Nephron (organoid): ENCODE results near the gene TSPOAP1.
"Not testable (repeated sequence)": the region's sequence is repeated elsewhere in the genome, so short reads cannot be mapped to it uniquely, and the experiment has no call there.

Source experiments
- H3K27ac Mint-ChIP-seq, 3 experiments: 2 replicates each; pipeline ENCODE4 v1.8.0; 2020; ENCODE audit warnings: mixed read lengths in 3 of 3, mild to moderate bottlenecking in 2 of 3, moderate library complexity in 1 of 3
- H3K27me3 Mint-ChIP-seq: 2 replicates; pipeline ENCODE4 v1.8.0; 2021; ENCODE audit warnings: low read depth, mild to moderate bottlenecking, moderate library complexity, mixed read lengths
- H3K36me3 Mint-ChIP-seq: 2 replicates; pipeline ENCODE4 v1.8.0; 2020; ENCODE audit warnings: low read depth, mixed read lengths
- H3K4me1 Mint-ChIP-seq: 2 replicates; pipeline ENCODE4 v1.8.0; 2020; ENCODE audit warnings: mixed read lengths
- H3K4me3 Mint-ChIP-seq, 3 experiments: 2 replicates each; pipeline ENCODE4 v1.8.0; 2020; ENCODE audit warnings: mild to moderate bottlenecking in 3 of 3, mixed read lengths in 3 of 3, moderate library complexity in 2 of 3
- H3K9me3 Mint-ChIP-seq: 2 replicates; pipeline ENCODE4 v1.8.0; 2020; ENCODE audit warnings: mixed read lengths
- CTCF ChIP-seq, 3 experiments: fragments of 200-600 bp; sonication (generic); IDR thresholded peaks; one replicate each; pipeline ENCODE4 v1.5.0; 2021; ENCODE audit warnings: antibody characterized with exemption in 3 of 3; ENCODE audit not compliant: unreplicated experiment in 3 of 3

Gene TSPOAP1

GRCh38 chr17:58344047-58344790 lies 15.6 kb upstream of the TSPOAP1 start:
- no peak overlapping the region for H3K27ac Mint-ChIP-seq
- no peak overlapping the region for H3K4me3 Mint-ChIP-seq
- no peak for TF ChIP-seq CTCF (IDR thresholded peaks at IDR 0.05; ENCODE audit: unreplicated experiment in 3 of 3)
- peaks cover 56% of the 10 kb centered on the region for H3K36me3 Mint-ChIP-seq
- H3K4me1 Mint-ChIP-seq, result no peaks in the 10 kb centered on the region
- no peaks in the 10 kb centered on the region for H3K9me3 Mint-ChIP-seq
- H3K27me3 Mint-ChIP-seq, result no peaks in the 10 kb centered on the region

DNA sequence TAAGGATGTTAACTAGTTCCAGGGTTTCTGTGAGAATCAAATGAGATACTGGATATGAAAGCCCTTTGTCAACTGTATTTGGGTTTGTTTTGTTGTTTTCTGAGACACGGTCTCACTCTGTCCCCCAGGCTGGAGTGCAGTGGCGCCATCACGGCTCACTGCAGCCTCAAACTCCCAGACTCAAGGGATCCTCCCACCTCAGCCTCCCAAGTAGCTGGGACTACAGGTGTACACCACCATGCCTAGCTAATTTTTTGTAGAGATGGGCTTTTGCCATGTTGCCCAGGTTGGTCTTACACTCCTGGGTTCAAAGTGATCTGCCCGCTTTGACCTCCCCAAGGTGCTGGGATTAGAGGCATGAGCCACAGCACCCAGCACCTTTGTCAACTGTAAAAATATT lies 14.5 kb upstream of the TSPOAP1 start:
- Mint-ChIP-seq H3K36me3 (peaks cover 46% of the 10 kb centered on the region), H3K4me1 (peaks cover 5% of the 10 kb centered on the region), H3K27ac (no peak overlapping the region), H3K9me3 (no peaks in the 10 kb centered on the region), H3K27me3 (no peaks in the 10 kb centered on the region), H3K4me3 (no peak overlapping the region)
- no peak for TF ChIP-seq CTCF (IDR thresholded peaks at IDR 0.05; ENCODE audit: unreplicated experiment in 3 of 3)

DNA sequence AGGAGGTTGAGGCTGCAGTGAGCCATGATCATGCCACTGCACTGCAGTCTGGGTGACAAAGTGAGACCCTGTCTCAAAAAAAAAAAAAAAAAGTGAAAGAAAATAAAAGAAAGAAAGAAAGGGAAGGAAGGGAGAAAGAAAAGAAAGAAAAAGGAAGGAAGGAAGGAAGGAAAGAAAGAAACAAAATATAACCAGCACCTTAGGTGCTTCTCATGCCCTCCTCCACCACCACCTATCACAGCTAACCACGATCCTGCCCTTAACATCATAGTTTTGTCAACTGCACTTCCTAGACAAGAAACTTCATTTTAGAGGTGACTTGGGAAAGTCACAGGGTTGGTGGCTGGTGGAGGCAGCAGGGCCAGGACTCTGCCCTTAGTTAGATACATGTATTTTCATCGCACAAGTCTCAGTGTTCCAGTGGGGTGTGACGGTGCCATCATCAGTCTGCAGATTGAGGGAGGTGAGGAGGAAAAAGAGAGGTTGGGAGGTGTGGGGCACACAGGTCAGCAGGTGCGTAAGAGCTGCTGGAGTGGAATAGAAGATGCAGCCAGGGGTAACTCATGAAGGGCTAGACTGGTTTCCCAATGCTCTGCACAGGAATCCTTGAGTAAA lies 13.4 kb upstream of the TSPOAP1 start:
- no peaks in the 10 kb centered on the region for H3K9me3 Mint-ChIP-seq
- no peaks in the 10 kb centered on the region for H3K27me3 Mint-ChIP-seq
- H3K36me3 Mint-ChIP-seq, result peaks cover 34% of the 10 kb centered on the region
- H3K4me3 Mint-ChIP-seq, result no peak overlapping the region
- no peak overlapping the region for H3K27ac Mint-ChIP-seq
- TF ChIP-seq CTCF (IDR thresholded peaks at IDR 0.05; ENCODE audit: unreplicated experiment in 3 of 3), result no peak
- H3K4me1 Mint-ChIP-seq, result peaks cover 15% of the 10 kb centered on the region

DNA sequence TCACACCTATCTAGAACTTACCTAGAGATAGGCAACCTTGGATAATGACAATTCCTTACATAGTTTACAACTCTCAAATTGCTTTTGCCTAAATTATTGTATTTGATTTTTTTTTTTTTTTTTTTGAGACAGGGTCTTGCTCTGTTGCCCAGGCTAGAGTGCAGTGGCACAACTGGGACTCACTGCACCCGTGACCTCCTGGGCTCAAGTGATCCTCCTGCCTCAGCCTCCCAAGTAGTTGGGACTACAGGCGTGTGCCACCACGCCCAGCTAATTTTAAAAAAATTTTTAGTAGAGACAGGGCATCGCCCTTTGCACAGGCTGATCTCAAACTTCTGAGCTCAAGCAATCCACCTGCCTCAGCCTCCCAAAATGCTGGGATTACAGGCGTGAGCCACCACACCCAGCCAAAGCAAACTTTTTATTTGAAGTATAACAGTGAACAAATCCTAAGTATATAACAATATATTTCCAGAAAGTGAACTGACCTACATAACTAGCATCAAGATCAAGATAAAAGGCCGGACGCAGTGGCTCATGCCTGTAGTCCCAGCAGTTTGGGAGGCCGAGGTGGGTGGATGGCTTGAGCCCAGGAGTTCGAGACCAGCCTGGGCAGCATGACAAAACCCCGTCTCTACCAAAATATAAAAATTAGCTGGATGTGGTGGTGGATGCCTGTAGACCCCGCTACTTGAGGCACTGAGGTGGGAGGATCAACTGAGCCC lies 12.7 kb upstream of the TSPOAP1 start:
- not testable (repeated sequence) for H3K9me3 Mint-ChIP-seq, H3K4me3 Mint-ChIP-seq, H3K27ac Mint-ChIP-seq, H3K27me3 Mint-ChIP-seq
- Mint-ChIP-seq H3K36me3 (peaks cover 27% of the 10 kb centered on the region), H3K4me1 (peaks cover 22% of the 10 kb centered on the region)

DNA sequence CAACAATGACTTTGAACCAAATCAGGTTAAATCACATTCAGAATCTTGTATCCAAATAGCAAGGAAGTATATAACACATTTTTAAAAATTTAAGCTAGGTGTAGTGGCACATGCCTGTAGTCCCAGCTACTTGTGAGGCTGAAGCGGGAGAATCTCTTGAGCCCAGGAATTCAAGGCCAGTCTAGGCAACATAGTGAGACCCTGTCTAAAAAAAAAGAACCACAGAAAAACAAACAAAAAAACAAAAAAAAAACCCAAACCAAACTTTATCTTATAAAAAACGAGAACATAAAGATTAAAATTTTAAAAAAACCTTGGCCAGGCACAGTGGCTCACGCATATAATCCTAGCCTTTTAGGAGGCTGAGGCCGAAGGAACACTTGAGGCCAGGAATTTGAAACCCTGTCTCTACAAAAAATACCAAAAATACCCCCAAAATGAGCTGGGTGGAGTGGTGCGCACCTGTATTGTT lies 11.8 kb upstream of the TSPOAP1 start:
- Mint-ChIP-seq H3K4me3 (no peak overlapping the region), H3K27ac (no peak overlapping the region)
- no peak for TF ChIP-seq CTCF (IDR thresholded peaks at IDR 0.05; ENCODE audit: unreplicated experiment in 3 of 3)

DNA sequence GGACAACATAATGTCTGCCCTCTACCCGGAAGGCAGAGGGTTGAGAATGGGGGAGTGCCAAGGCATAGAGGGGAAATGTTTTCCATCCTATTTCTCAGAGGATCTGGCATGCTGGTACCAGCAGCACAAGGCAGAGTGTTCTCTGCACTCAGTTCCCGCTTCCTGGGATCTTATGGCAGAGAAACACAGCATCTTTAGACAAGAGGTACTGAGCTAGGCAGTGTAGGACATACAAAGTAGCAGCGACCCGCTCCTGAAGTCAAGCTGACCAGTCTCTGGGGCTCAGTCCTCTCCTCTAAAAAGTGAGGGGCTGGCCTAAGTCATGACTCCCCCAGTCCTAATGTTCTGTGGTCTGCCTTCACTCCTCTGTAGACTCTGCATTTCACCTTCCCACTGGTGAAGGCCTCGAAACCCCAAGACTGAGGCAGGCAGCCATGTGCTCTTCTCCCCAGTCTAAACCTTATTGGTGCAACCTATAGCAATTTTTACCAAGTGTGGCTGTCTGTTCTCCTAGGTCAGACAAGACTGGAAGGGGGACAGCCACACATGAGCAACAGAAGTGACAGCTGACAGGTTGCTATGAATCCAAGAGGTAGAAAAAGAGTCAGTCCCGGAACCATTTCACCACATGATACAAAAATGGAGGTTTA lies 11.3 kb upstream of the TSPOAP1 start:
- Mint-ChIP-seq H3K4me3 (no peak overlapping the region), H3K9me3 (no peaks in the 10 kb centered on the region), H3K27ac (peak overlapping the region in 1 of 3 experiments; percentile 41), H3K36me3 (peaks cover 13% of the 10 kb centered on the region), H3K4me1 (peaks cover 31% of the 10 kb centered on the region), H3K27me3 (no peaks in the 10 kb centered on the region)
- no peak for TF ChIP-seq CTCF (IDR thresholded peaks at IDR 0.05; ENCODE audit: unreplicated experiment in 3 of 3)

More for the DNA sequence above, 11.8 kb upstream of the TSPOAP1 start:
- Mint-ChIP-seq H3K9me3 (no peaks in the 10 kb centered on the region), H3K36me3 (peaks cover 19% of the 10 kb centered on the region), H3K27me3 (no peaks in the 10 kb centered on the region), H3K4me1 (peaks cover 30% of the 10 kb centered on the region)
